ENCODE measurements around the gene SLC24A4.

The SLC24A4 gene

GRCh38 chr14:92433407-92433806 lies 110.4 kb downstream of the SLC24A4 start:
- no peak for DNase-seq (ENCODE audit: low read depth in 1 of 2, low spot score in 1 of 2)

GRCh38 chr14:92435154-92435553 lies 112.2 kb downstream of the SLC24A4 start:
- no peak for DNase-seq (ENCODE audit: low read depth in 1 of 2, low spot score in 1 of 2)

- DNase-seq (ENCODE audit: low read depth in 1 of 2, low spot score in 1 of 2), result no peak
Observed at GRCh38 chr14:92436115-92436776, 113.3 kb downstream of the SLC24A4 start.

DNA sequence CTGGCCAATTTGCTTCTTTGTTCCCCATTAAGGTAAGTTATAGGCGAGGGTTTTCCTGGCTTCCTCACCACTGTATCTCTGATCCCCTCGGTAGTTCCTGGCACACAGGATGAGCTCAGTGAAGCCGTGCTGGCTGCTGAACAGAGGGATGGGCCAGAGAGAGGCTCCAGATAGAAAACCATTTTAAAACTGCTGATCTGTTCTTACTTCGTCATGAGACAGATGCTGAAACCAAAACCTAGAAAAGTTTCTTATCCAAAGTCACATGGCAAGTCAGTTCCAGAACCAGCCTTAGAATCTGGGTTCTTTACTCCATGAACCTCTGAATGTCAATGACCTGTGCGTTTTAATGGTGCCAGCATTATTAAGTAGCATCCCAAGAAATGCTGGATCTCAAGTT lies 114.3 kb downstream of the SLC24A4 start:
- DNase-seq (ENCODE audit: low read depth in 1 of 2, low spot score in 1 of 2), result no peak

- no peak for DNase-seq (ENCODE audit: low read depth in 1 of 2, low spot score in 1 of 2)
Observed at GRCh38 chr14:92437729-92438285, 114.8 kb downstream of the SLC24A4 start.

DNA sequence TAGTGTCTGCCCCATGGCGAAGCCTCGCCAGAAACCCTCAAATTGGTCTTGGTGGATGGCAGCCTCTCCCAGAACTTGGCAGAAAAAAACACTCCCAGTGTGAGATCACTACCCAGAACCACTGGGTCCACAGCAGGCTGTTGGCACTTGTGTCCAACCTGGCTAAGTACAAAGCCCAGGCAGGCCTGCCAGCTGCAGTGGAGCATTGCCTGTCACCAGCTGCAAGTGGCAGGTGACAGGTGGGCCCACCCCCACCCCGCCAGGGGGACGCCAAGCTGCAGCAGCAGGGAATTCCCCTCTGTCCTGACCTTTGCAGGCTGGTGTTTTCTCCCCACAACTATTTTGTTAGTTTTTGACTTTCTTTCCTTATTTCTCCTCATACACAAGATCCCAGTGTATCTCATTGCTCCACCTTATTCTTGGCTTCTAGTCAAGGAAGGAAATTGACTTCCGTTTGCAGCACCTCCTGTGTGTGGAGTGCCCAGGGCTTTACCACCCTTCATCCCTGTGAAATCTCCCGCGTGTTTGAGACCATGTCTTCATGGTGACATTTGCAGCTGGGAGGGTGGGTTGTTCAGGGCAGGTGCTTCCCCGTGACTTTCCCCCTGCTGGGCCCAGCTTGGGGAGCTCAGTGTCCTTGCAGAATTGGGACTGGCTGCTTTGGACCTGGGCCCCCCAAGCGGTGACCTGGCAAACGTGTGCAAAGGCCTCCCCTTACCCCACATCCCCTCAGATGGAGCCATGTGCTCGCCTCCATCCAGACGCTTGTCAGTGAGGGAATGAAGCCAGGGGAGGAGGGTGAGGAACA lies 116.8 kb downstream of the SLC24A4 start:
- DNase-seq (ENCODE audit: low read depth in 1 of 2, low spot score in 1 of 2), result no peak

- DNase-seq (ENCODE audit: low read depth in 1 of 2, low spot score in 1 of 2), result no peak
Observed at GRCh38 chr14:92440345-92441003, 117.5 kb downstream of the SLC24A4 start.

DNA sequence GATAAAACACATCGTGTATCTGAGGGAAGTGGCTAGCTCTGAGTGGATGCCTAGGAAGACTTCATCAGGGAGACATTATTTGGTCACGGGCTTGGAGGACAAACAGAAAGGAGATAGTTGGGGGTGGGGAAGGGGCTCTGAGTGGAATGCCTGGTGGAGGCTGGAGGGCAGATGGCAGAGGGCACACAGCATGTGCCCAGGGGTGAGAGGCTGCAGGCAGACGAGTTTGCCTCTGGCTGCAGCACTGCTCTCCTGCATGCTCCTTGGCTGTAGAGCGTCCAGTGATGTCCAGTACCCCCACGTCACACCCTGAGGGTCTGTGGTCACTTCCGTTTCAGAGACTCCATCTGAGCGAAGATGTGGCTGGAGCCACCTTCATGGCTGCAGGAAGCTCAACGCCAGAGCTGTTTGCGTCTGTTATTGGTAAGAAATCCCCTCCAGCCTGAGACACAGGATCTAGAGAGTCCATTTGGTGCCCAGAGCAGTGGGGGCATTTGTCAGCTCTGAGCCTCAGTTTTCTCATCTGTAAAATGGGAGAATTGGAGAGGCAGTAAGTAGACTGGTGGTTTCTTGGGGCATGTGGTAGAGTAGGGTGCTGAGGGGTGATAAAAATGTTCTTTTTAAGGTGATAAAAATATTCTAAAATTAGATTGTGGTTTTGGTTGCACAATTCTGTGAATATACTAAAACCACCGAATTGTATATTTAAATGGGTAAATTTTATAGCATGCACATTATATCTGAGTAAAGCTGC lies 119.0 kb downstream of the SLC24A4 start:
- DNase-seq (ENCODE audit: low read depth in 1 of 2, low spot score in 1 of 2), result no peak

GRCh38 chr14:92443167-92443566 lies 120.2 kb downstream of the SLC24A4 start:
- no peak for DNase-seq (ENCODE audit: low read depth in 1 of 2, low spot score in 1 of 2)

DNA sequence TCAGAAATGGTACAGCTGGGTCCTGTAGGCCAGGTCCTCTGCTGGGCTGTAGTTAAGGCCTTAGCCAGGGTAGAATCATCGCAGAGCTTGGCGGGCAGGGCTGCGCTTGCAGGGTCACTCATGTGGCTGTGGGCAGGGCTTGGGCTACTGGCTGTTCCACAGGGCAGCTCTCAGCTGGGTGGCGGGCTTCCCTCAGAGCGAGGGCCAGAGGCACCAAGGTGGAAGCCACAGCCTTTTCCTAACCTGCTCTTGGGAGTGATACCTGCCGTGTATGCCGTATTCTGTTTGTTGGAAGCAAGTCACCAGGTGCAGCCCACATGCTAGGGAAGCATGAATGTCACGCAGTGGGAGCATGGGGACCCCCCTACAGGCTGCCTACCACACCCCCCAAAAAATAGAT lies 120.8 kb downstream of the SLC24A4 start:
- DNase-seq (ENCODE audit: low read depth in 1 of 2, low spot score in 1 of 2), result no peak

GRCh38 chr14:92446771-92447170 lies 123.8 kb downstream of the SLC24A4 start:
- DNase-seq (ENCODE audit: low read depth in 1 of 2, low spot score in 1 of 2), result no peak

GRCh38 chr14:92447416-92448197 lies 124.6 kb downstream of the SLC24A4 start:
- no peak for DNase-seq (ENCODE audit: low read depth in 1 of 2, low spot score in 1 of 2)

DNA sequence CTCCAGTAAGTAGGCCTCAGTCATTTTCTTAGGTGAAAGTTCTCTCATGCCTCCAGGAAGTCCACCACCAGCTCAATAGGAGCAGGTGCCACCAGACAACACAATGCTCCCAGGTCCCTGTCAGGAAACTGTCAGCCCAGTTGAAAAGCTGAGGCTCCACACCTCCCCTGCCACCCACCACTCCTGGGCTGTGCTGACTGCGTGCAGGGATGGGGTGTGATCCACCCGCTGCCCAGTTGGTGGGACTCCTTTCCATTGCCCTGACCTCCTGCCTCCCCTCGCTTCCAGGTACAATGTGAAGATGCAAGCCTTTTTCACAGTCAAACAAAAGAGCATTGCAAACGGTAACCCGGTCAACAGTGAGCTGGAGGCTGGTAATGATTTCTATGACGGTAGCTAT lies 125.8 kb downstream of the SLC24A4 start:
- no peak for DNase-seq (ENCODE audit: low read depth in 1 of 2, low spot score in 1 of 2)

GRCh38 chr14:92449404-92450181 lies 126.6 kb downstream of the SLC24A4 start:
- no peak for DNase-seq (ENCODE audit: low read depth in 1 of 2, low spot score in 1 of 2)

DNA sequence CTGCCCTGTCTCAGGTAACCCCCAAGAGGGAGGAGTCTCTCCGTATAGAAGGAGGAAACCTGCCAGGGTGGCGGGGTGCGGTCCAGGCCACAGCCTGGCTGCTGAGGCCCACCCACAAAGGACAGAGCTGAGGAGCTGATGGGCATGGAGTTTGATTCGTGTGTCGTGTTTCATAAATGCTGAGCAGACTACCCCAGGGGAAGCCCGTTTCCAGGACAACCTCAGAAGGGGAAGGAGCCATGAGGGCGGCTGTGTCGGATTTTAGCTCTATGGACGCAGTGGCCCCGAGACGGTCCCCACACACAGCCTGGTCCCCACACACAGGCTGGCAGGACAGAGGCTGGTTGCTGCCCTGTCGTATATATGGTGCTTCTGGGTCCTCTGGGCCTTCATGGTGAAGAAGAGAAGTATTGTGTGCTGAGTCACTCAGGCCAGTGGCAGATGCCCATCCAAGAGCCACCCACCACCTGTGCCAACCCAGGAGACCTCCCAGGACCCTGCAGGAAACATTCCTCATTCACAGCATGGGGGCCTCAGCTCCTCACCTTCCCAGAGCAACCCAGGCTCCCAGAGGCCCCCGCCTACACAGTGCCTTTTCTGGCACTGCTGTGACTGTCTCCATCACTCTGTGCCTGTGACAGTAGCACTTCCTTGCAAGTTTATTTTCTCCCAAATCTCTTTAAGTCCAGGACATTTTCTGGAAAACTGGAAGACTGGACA lies 127.5 kb downstream of the SLC24A4 start:
- no peak for DNase-seq (ENCODE audit: low read depth in 1 of 2, low spot score in 1 of 2)

- DNase-seq (ENCODE audit: low read depth in 1 of 2, low spot score in 1 of 2), result no peak
Observed at GRCh38 chr14:92451245-92451644, 128.3 kb downstream of the SLC24A4 start.

GRCh38 chr14:92451755-92452154 lies 128.8 kb downstream of the SLC24A4 start:
- no peak for DNase-seq (ENCODE audit: low read depth in 1 of 2, low spot score in 1 of 2)

- DNase-seq (ENCODE audit: low read depth in 1 of 2, low spot score in 1 of 2), result no peak
Observed at GRCh38 chr14:92452471-92452870, 129.5 kb downstream of the SLC24A4 start.

- no peak for DNase-seq (ENCODE audit: low read depth in 1 of 2, low spot score in 1 of 2)
Observed at GRCh38 chr14:92453691-92454090, 130.7 kb downstream of the SLC24A4 start.

All from activated CD4-positive, alpha-beta T cell treated with anti-CD3 and anti-CD28 coated beads, Interleukin-2, amount 50 U/mL, for 24 hours (primary cell).